Fibroblast of upper back skin (primary cell): ENCODE measurements around the gene SCO1.
"Not testable (repeated sequence)": the region's sequence is repeated elsewhere in the genome, so short reads cannot be mapped to it uniquely, and the experiment has no call there.

ENCODE experiments used
- DNase-seq: peaks from one replicate; pipeline ENCODE4 v3.0.0-alpha.2; 2013

SCO1 gene

GRCh38 chr17:10697092-10698081 is at the start of gene SCO1, which contains the start of gene ADPRM:
Gene SCO1 (minus strand): TSS chr17:10697533. CDS start chr17:10697507, 26 bp downstream.
Gene ADPRM (plus strand): TSS chr17:10697594. CDS start chr17:10704927, 7,333 bp downstream.
- DNase-seq: peak; percentile 94

- peak; percentile 21 for DNase-seq
Observed at GRCh38 chr17:10745231-10745630, 47.9 kb upstream of the SCO1 start.

GRCh38 chr17:10744501-10745000 is 47.2 kb upstream of the SCO1 start:
- no peak for DNase-seq

GRCh38 chr17:10743316-10744009 is 46.1 kb upstream of the SCO1 start:
- DNase-seq: peak; percentile 69

- no peak for DNase-seq
Observed at GRCh38 chr17:10742431-10742830, 45.1 kb upstream of the SCO1 start.

GRCh38 chr17:10741416-10742135 is 44.2 kb upstream of the SCO1 start:
- DNase-seq: no peak

GRCh38 chr17:10739386-10739785 is 42.1 kb upstream of the SCO1 start:
- DNase-seq: no peak

GRCh38 chr17:10738521-10739258 is 41.4 kb upstream of the SCO1 start:
- no peak for DNase-seq

GRCh38 chr17:10737736-10738135 is 40.4 kb upstream of the SCO1 start:
- no peak for DNase-seq

GRCh38 chr17:10737168-10737622 is 39.9 kb upstream of the SCO1 start:
- DNase-seq: peak; percentile 58

- no peak for DNase-seq
Observed at GRCh38 chr17:10735821-10736220, 38.5 kb upstream of the SCO1 start.

- no peak for DNase-seq
Observed at GRCh38 chr17:10735251-10735650, 37.9 kb upstream of the SCO1 start.

GRCh38 chr17:10733666-10734065 is 36.3 kb upstream of the SCO1 start:
- no peak for DNase-seq

GRCh38 chr17:10732121-10732520 is 34.8 kb upstream of the SCO1 start:
- not testable (repeated sequence) for DNase-seq

GRCh38 chr17:10731408-10731879 is 34.1 kb upstream of the SCO1 start:
- no peak for DNase-seq

GRCh38 chr17:10730247-10730646 is 32.9 kb upstream of the SCO1 start:
- not testable (repeated sequence) for DNase-seq

GRCh38 chr17:10729334-10730193 is 32.2 kb upstream of the SCO1 start, which contains the start of gene TMEM220:
Gene TMEM220 (minus strand): TSS chr17:10730023. CDS start chr17:10729851, 172 bp downstream.
- peak; percentile 64 for DNase-seq

- no peak for DNase-seq
Observed at GRCh38 chr17:10728331-10728892, 31.1 kb upstream of the SCO1 start.

GRCh38 chr17:10727192-10727591 is 29.9 kb upstream of the SCO1 start:
- DNase-seq: no peak

- DNase-seq: no peak
Observed at GRCh38 chr17:10726196-10726595, 28.9 kb upstream of the SCO1 start.
